Mucosa of descending colon (tissue), 3 donors: ENCODE data around the gene ANKS1B. TPM values are rescaled to one million over a fixed set of nuclear protein-coding genes. Genes with fewer than 3 reads are reported as not detected.

Source experiments
- ATAC-seq: fragments of 200-7000 bp; cut with Tn5 transposase; one replicate; pipeline ENCODE4 v1.9.1; 2020; ENCODE audit warnings: mild to moderate bottlenecking, moderate library complexity
- DNase-seq, 3 donors: peaks; one replicate each; pipeline ENCODE4 v3.0.0-alpha.2; 2020
- H3K36me3 ChIP-seq: fragments of 200-600 bp; one replicate; pipeline ENCODE4 v1.8.0; 2021; ENCODE audit warnings: low read depth, mild to moderate bottlenecking
- H3K4me1 ChIP-seq: fragments of 200-600 bp; one replicate; pipeline ENCODE4 v1.8.0; 2021; ENCODE audit warnings: low read depth, mild to moderate bottlenecking
- H3K4me3 ChIP-seq: fragments of 200-600 bp; one replicate; pipeline ENCODE4 v1.8.0; 2021; ENCODE audit warnings: mild to moderate bottlenecking
- H3K9me3 ChIP-seq: fragments of 200-600 bp; one replicate; pipeline ENCODE4 v1.8.0; 2021; ENCODE audit warnings: mild to moderate bottlenecking
- intact Hi-C, 2 donors: fragments of 100-400 bp; cut with DNase I in 1 of 2; cut with micrococcal nuclease in 1 of 2; formaldehyde crosslinking; loops; one replicate each; pipeline versions ENCODE4 v1.11.0 to v1.11.1; 2022; cut with DNase I, micrococcal nuclease
- total RNA-seq, 3 donors: library from RNA; stranded (reverse); fragmentation: NEBNext Ultra II Directional in 2 of 3; extraction: Animal tissue kit (Norgen Biotek cat#: 25700) in 2 of 3; gene quantifications; one replicate each; pipeline versions ENCODE4 v1.2.1 to v1.2.4, GENCODE V29; 2021 to 2023
- TF ChIP-seq, protein P1 (sequence below): fragments of 200-600 bp; IDR thresholded peaks from one replicate; pipeline ENCODE4 v1.8.0; 2022; ENCODE audit warnings: antibody characterized with exemption, mild to moderate bottlenecking
- donor health status: DM: no; HTN: no; CAD: no; lungs with moderate emphysema.
- donor health status: DM: no; HTN: no; CAD: no.
- donor health status: DM: no; HTN: yes; CAD: no.

Gene ANKS1B
- total RNA-seq, 3 donors from 2014 or later = 1.1 to 22.2 (median 2.3) TPM

DNA sequence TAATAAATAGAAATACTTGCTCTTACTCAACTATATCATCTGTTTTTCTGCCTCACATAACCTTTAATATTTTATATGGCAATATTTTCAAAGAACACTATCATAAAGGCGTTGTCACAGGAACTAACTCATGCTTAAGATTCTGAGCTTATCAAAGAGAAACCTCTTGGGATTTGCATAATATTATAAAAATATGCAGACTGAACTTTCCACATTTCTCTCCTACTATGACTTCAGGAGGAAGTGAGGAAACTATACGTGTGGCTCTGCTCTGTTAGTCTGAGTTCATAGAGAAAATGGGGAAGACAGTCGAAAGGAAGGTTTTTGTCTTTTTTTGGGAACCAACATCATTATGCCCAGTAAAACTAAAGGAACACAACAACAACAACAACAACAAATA is 212.5 kb downstream of the ANKS1B start:
- intact Hi-C loops = no loop called here
- Histone ChIP-seq H3K4me1 (no peaks in the 10 kb centered on the region), H3K4me3 (no peak overlapping the region), H3K36me3 (no peaks in the 10 kb centered on the region), H3K9me3 (no peaks in the 10 kb centered on the region)
- DNase-seq = no peak
- TF ChIP-seq, protein P1, sequence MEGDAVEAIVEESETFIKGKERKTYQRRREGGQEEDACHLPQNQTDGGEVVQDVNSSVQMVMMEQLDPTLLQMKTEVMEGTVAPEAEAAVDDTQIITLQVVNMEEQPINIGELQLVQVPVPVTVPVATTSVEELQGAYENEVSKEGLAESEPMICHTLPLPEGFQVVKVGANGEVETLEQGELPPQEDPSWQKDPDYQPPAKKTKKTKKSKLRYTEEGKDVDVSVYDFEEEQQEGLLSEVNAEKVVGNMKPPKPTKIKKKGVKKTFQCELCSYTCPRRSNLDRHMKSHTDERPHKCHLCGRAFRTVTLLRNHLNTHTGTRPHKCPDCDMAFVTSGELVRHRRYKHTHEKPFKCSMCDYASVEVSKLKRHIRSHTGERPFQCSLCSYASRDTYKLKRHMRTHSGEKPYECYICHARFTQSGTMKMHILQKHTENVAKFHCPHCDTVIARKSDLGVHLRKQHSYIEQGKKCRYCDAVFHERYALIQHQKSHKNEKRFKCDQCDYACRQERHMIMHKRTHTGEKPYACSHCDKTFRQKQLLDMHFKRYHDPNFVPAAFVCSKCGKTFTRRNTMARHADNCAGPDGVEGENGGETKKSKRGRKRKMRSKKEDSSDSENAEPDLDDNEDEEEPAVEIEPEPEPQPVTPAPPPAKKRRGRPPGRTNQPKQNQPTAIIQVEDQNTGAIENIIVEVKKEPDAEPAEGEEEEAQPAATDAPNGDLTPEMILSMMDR = no peak
- ATAC-seq = no peak

DNA sequence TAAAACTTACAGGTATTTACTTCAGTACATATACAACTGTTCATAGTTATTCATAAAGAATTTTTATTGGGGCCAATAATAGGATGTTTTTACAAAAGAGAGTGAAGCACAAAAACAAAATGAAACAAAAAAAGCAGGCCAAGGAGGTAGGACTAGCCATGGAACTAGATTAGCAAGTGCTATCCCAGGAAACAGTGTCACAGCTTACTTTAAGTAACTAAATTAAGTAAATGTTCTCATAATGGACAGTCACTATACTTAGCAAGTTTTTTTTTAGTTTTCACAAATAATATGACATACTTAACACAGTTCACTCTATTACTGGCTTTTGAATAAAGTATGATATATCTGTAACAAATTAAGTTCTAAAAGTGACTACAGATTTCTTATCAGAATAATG is 213.1 kb downstream of the ANKS1B start:
- TF ChIP-seq, protein P1 = no peak
- Histone ChIP-seq H3K4me3 (no peak overlapping the region), H3K9me3 (no peaks in the 10 kb centered on the region), H3K36me3 (no peaks in the 10 kb centered on the region), H3K4me1 (no peaks in the 10 kb centered on the region)
- DNase-seq = no peak
- intact Hi-C loops = no loop called here
- no peak for ATAC-seq

DNA sequence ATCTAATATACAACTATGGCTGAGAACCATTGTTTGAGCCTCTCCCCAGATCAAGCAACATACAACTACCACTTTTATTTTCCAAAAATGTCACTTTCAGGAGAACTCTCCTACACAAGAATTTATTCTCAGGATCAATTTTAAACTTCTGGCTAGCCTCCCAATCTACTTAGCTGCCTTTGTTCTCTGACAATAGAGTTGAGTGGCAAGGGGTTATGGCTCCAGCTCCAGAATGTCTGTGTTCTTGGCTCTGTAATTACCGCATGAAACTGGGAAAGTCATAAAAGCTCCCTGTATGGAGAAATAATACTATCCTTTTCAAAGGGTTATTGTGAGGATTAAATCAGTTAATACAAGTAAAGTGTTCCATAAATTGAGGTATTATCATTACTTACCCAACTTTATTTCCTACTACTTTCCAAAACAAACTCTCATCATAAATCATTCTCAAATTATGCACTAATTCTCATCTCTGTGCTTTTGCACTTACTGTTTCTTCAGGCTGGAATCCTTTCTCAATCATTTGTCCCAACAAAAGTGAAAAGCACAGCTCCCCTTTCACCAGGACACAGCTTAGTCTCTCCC is 215.2 kb downstream of the ANKS1B start:
- TF ChIP-seq, protein P1 = no peak
- no peak for ATAC-seq
- Histone ChIP-seq H3K4me3 (no peak overlapping the region), H3K4me1 (no peaks in the 10 kb centered on the region), H3K9me3 (no peaks in the 10 kb centered on the region), H3K36me3 (no peaks in the 10 kb centered on the region)
- intact Hi-C loops = loop anchor here in 1 of 2 donors (10.0 kb wide), 1 partner anchor 725 kb away; no protein-coding TSS in a partner anchor
- no peak for DNase-seq

DNA sequence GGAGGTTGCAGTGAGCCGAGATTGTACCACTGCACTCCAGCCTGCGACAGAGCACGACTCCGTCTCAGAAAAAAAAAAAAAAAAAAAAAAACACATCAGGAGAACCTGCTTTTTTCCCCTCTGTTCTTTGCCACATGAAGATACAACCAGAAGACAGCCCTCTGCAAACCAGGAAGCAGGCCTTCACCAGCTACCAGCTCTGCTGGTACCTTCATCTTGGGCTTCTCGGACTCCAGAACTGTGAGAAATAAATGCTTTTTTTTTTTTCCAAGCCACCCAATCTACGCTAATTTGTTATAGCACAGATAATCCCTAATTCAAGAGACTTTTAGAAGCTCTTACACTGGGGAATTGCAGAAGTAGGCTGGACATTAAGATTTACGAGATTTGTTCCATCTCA is 216.0 kb downstream of the ANKS1B start:
- Histone ChIP-seq H3K4me3 (no peak overlapping the region), H3K9me3 (no peaks in the 10 kb centered on the region), H3K36me3 (no peaks in the 10 kb centered on the region), H3K4me1 (no peaks in the 10 kb centered on the region)
- intact Hi-C loops = loop anchor here in 1 of 2 donors (10.0 kb wide), 1 partner anchor 724 kb away; no protein-coding TSS in a partner anchor
- TF ChIP-seq, protein P1 = no peak
- no peak for DNase-seq
- ATAC-seq = no peak

DNA sequence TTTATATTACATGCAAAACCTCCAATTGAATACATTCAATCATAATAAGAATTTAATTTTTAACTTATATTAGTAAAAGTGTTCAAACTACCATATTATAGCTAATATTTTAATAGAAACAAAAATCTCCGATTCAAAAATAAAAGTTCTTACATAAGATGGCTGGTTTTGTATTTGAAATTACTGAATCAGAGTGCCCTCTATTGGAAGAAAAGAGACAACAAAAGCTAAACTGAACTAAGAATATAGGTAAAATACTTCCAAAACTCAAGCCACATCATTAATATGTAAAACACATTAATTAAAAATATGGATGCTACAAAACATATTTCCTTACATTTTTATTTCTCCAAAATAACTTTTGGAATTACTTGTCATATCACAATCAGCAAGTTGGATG is 216.9 kb downstream of the ANKS1B start:
- no peak for ATAC-seq
- intact Hi-C loops = loop anchor here in 1 of 2 donors (10.0 kb wide), 1 partner anchor 723 kb away; no protein-coding TSS in a partner anchor
- Histone ChIP-seq H3K9me3 (no peaks in the 10 kb centered on the region), H3K36me3 (no peaks in the 10 kb centered on the region), H3K4me1 (no peaks in the 10 kb centered on the region), H3K4me3 (no peak overlapping the region)
- DNase-seq = no peak
- TF ChIP-seq, protein P1 = no peak
